IPS-20b (cell line): ENCODE data around the gene MIB1.

Source experiments
- H3K27ac ChIP-seq: one replicate; pipeline ENCODE4 v1.5.1; 2013; ENCODE audit warnings: low read length
- H3K27me3 ChIP-seq: 2 replicates; pipeline ENCODE4 v1.6.1; 2013; ENCODE audit warnings: mild to moderate bottlenecking, low read length, inconsistent platforms; ENCODE audit not compliant: insufficient read depth
- H3K36me3 ChIP-seq: 2 replicates; pipeline ENCODE4 v1.6.1; 2013; ENCODE audit warnings: low read depth, mild to moderate bottlenecking, inconsistent platforms, low read length, moderate library complexity; ENCODE audit not compliant: insufficient read depth
- H3K4me1 ChIP-seq: 2 replicates; pipeline ENCODE4 v1.6.1; 2013; ENCODE audit warnings: mild to moderate bottlenecking, control low read depth, inconsistent platforms, low read length, moderate library complexity; ENCODE audit not compliant: insufficient read depth
- H3K4me3 ChIP-seq: 2 replicates; pipeline ENCODE4 v1.5.1; 2013; ENCODE audit warnings: mild to moderate bottlenecking, low read length, inconsistent platforms
- H3K9ac ChIP-seq: 2 replicates; pipeline ENCODE4 v1.6.1; 2013; ENCODE audit warnings: low read depth, mild to moderate bottlenecking, inconsistent platforms, low read length, moderate library complexity
- H3K9me3 ChIP-seq: 2 replicates; pipeline ENCODE4 v1.6.1; 2013; ENCODE audit warnings: mild to moderate bottlenecking, low read depth, low read length, inconsistent platforms; ENCODE audit not compliant: insufficient read depth

Gene MIB1

GRCh38 chr18:21918693-21919092 is 178.1 kb downstream of the MIB1 start:
- no peak overlapping the region for H3K9ac ChIP-seq
- H3K27ac ChIP-seq = no peak overlapping the region
- H3K4me3 ChIP-seq = no peak overlapping the region
- H3K36me3 ChIP-seq = no peaks in the 10 kb centered on the region
- no peaks in the 10 kb centered on the region for H3K4me1 ChIP-seq
- H3K9me3 ChIP-seq = peaks cover 3% of the 10 kb centered on the region; the same call in 1 of the 2 replicates
- no peaks in the 10 kb centered on the region for H3K27me3 ChIP-seq
